Neural progenitor cell (in vitro differentiated cells): ENCODE measurements around the gene NFE2.

Source experiments
- CTCF ChIP-seq: fragments of 200-600 bp; sonication (generic); IDR thresholded peaks from 2 replicates; pipeline ENCODE4 v1.5.1; 2017; ENCODE audit warnings: antibody characterized with exemption, mild to moderate bottlenecking
- EZH2 ChIP-seq: fragments of 200-600 bp; sonication (generic); IDR thresholded peaks from 2 replicates; pipeline ENCODE4 v1.6.1; 2017; ENCODE audit warnings: antibody characterized with exemption, mild to moderate bottlenecking, moderate library complexity
- EZH2phosphoT487 ChIP-seq: fragments of 200-600 bp; sonication (generic); IDR thresholded peaks from 2 replicates; pipeline ENCODE4 v1.6.1; 2017; ENCODE audit warnings: antibody characterized with exemption

- TF ChIP-seq CTCF (no peak), EZH2phosphoT487 (no peak), EZH2 (no peak)
Observed at GRCh38 chr12:54338698-54339296, 38.0 kb upstream of the NFE2 start.
